Measurements from ENCODE around the gene LRRC9. TPM values are rescaled to one million over a fixed set of nuclear protein-coding genes. Genes with fewer than 3 reads are reported as not detected.

LRRC9 gene
- total and polyA plus RNA-seq, 8 donors, result 0.09 to 0.31 (median 0.19) TPM; not detected in 5

GRCh38 chr14:60092526-60092920 lies 172.6 kb downstream of the LRRC9 start:
- Histone ChIP-seq H3K4me3 (peak overlapping the region; percentile 55 to 67 (median 64)), H3K9me3 (no peaks in the 10 kb centered on the region), H3K27ac (peak overlapping the region; percentile 93 to 99 (median 98)), H3K27me3 (no peaks in the 10 kb centered on the region), H3K36me3 (no peaks in the 10 kb centered on the region), H3K4me1 (peaks cover 0 to 11% (median 7%) of the 10 kb centered on the region in 3 donors)
- intact Hi-C loops (cut with DNase I), result loop anchor here in 1 of 3 donors (10.0 kb wide), 1 partner anchor 62 kb away; no protein-coding TSS in a partner anchor
- ATAC-seq, result peak in 3 of 4 donors; percentile 6 to 22 (median 13)
- no peak for FAIRE-seq
- 0% methylated on average over 14 of the region's 14 CpGs for WGBS, 2 donors
- TF ChIP-seq, protein P1, sequence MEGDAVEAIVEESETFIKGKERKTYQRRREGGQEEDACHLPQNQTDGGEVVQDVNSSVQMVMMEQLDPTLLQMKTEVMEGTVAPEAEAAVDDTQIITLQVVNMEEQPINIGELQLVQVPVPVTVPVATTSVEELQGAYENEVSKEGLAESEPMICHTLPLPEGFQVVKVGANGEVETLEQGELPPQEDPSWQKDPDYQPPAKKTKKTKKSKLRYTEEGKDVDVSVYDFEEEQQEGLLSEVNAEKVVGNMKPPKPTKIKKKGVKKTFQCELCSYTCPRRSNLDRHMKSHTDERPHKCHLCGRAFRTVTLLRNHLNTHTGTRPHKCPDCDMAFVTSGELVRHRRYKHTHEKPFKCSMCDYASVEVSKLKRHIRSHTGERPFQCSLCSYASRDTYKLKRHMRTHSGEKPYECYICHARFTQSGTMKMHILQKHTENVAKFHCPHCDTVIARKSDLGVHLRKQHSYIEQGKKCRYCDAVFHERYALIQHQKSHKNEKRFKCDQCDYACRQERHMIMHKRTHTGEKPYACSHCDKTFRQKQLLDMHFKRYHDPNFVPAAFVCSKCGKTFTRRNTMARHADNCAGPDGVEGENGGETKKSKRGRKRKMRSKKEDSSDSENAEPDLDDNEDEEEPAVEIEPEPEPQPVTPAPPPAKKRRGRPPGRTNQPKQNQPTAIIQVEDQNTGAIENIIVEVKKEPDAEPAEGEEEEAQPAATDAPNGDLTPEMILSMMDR (IDR thresholded peaks at IDR 0.05), result no peak
- DNase-seq, result peak in 1 of 6 donors; percentile 14

DNA sequence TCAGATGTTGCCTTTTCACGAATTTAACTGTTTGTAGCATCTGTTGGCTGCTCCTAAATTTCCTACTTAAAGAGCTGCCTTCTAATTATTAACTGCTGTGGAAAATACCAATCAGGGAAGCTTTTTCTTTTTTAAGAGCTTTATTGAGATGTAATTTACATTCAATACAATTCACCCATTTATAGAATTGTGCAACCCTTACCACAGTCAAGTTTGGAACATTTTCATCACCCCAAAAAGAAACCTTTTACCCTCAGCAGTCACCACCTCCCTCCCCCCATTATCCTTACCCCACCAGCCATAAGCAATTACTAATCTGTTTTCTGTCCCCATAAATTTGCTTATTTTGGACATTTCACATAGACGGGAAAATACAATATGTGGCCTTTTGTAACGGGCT lies 173.1 kb downstream of the LRRC9 start:
- H3K27ac ChIP-seq, result peak overlapping the region in 3 of 4 donors; percentile 97 to 99 (median 98)
- no peaks in the 10 kb centered on the region for H3K9me3 ChIP-seq
- TF ChIP-seq, protein P1 (IDR thresholded peaks at IDR 0.05), result no peak
- H3K4me1 ChIP-seq, result peaks cover 0 to 11% (median 7%) of the 10 kb centered on the region in 3 donors
- peak overlapping the region; percentile 55 to 67 (median 64) for H3K4me3 ChIP-seq
- FAIRE-seq (no peak), ATAC-seq (no peak), DNase-seq (no peak)
- WGBS, 2 donors, result 11 to 17% methylated on average over 3 of the region's 3 CpGs
- intact Hi-C loops (cut with DNase I), result loop anchor here in 1 of 3 donors (10.0 kb wide), 1 partner anchor 62 kb away; no protein-coding TSS in a partner anchor
- H3K27me3 ChIP-seq, result no peaks in the 10 kb centered on the region
- peaks cover 0 to 1% (median 0%) of the 10 kb centered on the region in 3 donors for H3K36me3 ChIP-seq

GRCh38 chr14:60093606-60094005 lies 173.7 kb downstream of the LRRC9 start:
- H3K9me3 ChIP-seq, result no peaks in the 10 kb centered on the region
- peak overlapping the region in 1 of 4 donors; percentile 61 for H3K4me3 ChIP-seq
- no peak overlapping the region for H3K27ac ChIP-seq
- H3K27me3 ChIP-seq, result no peaks in the 10 kb centered on the region
- TF ChIP-seq, protein P1 (IDR thresholded peaks at IDR 0.05), result no peak
- no peak for DNase-seq
- FAIRE-seq, result no peak
- ATAC-seq, result no peak
- H3K36me3 ChIP-seq, result peaks cover 0 to 4% (median 0%) of the 10 kb centered on the region in 3 donors
- intact Hi-C loops (cut with DNase I), result loop anchor here in 1 of 3 donors (10.0 kb wide), 1 partner anchor 61 kb away; no protein-coding TSS in a partner anchor
- peaks cover 0 to 11% (median 7%) of the 10 kb centered on the region in 3 donors for H3K4me1 ChIP-seq

GRCh38 chr14:60094306-60094897 lies 174.5 kb downstream of the LRRC9 start:
- Histone ChIP-seq H3K9me3 (no peaks in the 10 kb centered on the region), H3K4me3 (no peak overlapping the region), H3K27me3 (no peaks in the 10 kb centered on the region), H3K4me1 (peaks cover 0 to 11% (median 7%) of the 10 kb centered on the region in 3 donors), H3K27ac (no peak overlapping the region), H3K36me3 (peaks cover 0 to 4% (median 0%) of the 10 kb centered on the region in 3 donors)
- no peak for ATAC-seq
- intact Hi-C loops (cut with DNase I), result loop anchor here in 1 of 3 donors (10.0 kb wide), 1 partner anchor 60 kb away; no protein-coding TSS in a partner anchor
- WGBS, 2 donors, result 59 to 62% methylated on average over 5 of the region's 5 CpGs
- FAIRE-seq, result no peak
- TF ChIP-seq, protein P1 (IDR thresholded peaks at IDR 0.05), result no peak
- no peak for DNase-seq

DNA sequence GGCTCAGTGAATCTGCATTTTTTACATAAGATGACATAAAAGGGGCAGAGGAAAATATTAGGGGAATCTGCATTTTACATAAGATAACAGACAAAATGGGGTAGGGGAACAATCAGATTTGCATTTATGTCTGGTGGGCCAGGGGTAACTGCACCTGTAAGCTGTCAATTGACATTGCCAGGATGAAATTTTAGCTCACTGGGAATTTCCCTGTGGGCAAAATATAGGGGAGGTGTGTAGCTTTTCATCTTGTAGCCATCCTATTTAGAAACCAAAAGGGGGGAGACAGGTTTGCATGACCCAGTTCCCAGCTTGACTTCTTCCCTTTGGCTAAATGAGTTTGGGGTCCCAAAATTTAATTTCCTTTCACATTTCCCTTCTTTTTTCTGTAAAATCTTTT lies 175.3 kb downstream of the LRRC9 start:
- Histone ChIP-seq H3K36me3 (peaks cover 0 to 4% (median 0%) of the 10 kb centered on the region in 3 donors), H3K27me3 (no peaks in the 10 kb centered on the region), H3K4me1 (peaks cover 0 to 11% (median 7%) of the 10 kb centered on the region in 3 donors), H3K9me3 (no peaks in the 10 kb centered on the region), H3K27ac (no peak overlapping the region), H3K4me3 (no peak overlapping the region)
- intact Hi-C loops (cut with DNase I), result loop anchor here in 1 of 3 donors (10.0 kb wide), 1 partner anchor 60 kb away; no protein-coding TSS in a partner anchor
- TF ChIP-seq, protein P1 (IDR thresholded peaks at IDR 0.05), result no peak
- ATAC-seq (no peak), FAIRE-seq (no peak), DNase-seq (no peak)

Data from pancreas (tissue), 10 donors.